Tibial nerve (tissue), 4 donors: Measurements from ENCODE around the gene KMT2C.
"Not testable (repeated sequence)": the region's sequence is repeated elsewhere in the genome, so short reads cannot be mapped to it uniquely, and the experiment has no call there.

Experiments used
- CTCF ChIP-seq, 5 experiments: fragments of 200-600 bp in 3 of 5; fragments of 450-650 bp in 2 of 5; sonication (generic) in 3 of 5; IDR thresholded peaks; one replicate each; pipeline ENCODE4 v1.5.1; 2016 to 2019; ENCODE audit warnings: antibody characterized with exemption in 5 of 5, mild to moderate bottlenecking in 3 of 5, moderate library complexity in 2 of 5
- EP300 ChIP-seq, 2 donors: sonication (generic); formaldehyde crosslinking; IDR thresholded peaks; one replicate each; pipeline ENCODE4 v1.6.1; 2017; ENCODE audit warnings: antibody characterized with exemption in 2 of 2, mild to moderate bottlenecking in 1 of 2
- POLR2A ChIP-seq, 2 donors: fragments of 450-650 bp; IDR thresholded peaks; one replicate each; pipeline ENCODE4 v1.6.1; 2017; ENCODE audit warnings: antibody characterized with exemption in 2 of 2, mild to moderate bottlenecking in 2 of 2, moderate library complexity in 2 of 2

- not testable (repeated sequence) for TF ChIP-seq CTCF, POLR2A, EP300 (IDR thresholded peaks at IDR 0.05)
These were observed 84.1 kb downstream of the KMT2C start for GRCh38 chr7:152351747-152352146.
